ENCODE results near the gene PSAPL1. TPM values are rescaled to one million over a fixed set of nuclear protein-coding genes. Genes with fewer than 3 reads are reported as not detected.

The PSAPL1 gene
- total RNA-seq, 1 experiment from 2014 or later, result 0.05 TPM

DNA sequence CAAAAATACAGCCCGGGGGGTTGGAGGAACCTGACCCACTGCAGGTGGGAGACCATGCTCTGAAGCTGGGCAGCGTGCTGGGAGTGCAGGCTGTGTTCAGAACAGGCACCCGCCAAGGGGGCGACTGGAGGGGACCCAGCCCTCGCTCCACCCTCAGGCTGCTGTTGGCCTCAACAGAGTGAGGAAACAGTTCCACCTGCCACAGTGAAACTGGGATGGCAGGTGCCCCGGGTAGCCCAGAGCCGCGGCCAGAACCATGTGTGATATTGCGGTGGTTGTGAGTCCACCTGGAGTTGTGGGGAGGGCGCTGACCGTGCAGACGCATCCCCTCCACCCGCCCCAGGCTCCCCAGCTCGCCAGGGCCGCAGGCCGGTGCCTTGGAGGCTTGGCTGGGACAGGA lies 45.7 kb upstream of the PSAPL1 start:
- CTCF ChIA-PET, result no interaction called here
- Histone ChIP-seq H4K20me1 (ENCODE audit: insufficient read depth) (no peaks in the 10 kb centered on the region), H3K4me3 (replicated peaks in 1 of 2; ENCODE audit: low read depth in 1 of 2, low read length in 2 of 2) (no peak overlapping the region), H3K27ac (ENCODE audit: low read depth, low read length) (no peak overlapping the region), H3K79me2 (ENCODE audit: insufficient read depth, low read length) (no peaks in the 10 kb centered on the region), H3K4me2 (ENCODE audit: low read length) (no peak overlapping the region), H3K9me3 (ENCODE audit: control insufficient read depth in 1 of 2, insufficient read depth in 1 of 2, low read depth in 1 of 2, low read length in 2 of 2) (no peaks in the 10 kb centered on the region), H3K4me1 (ENCODE audit: control insufficient read depth in 1 of 2, insufficient read depth in 2 of 2, low read length in 2 of 2) (no peaks in the 10 kb centered on the region), H3K9me2 (ENCODE audit: insufficient read depth) (no peaks in the 10 kb centered on the region), H2AFZ (ENCODE audit: low read depth, low read length, poor library complexity, severe bottlenecking) (no peak overlapping the region), H3K9ac (ENCODE audit: low read length) (no peak overlapping the region), H3K36me3 (ENCODE audit: control insufficient read depth in 1 of 2, insufficient read depth in 2 of 2, low read length in 2 of 2) (no peaks in the 10 kb centered on the region), H3K27me3 (ENCODE audit: insufficient read depth, low read length) (0 out of 2 replicates have a peak, but pooled peaks cover 4% of the 10 kb centered on the region)
- RAD21 ChIA-PET (ENCODE audit: low non-redundant PET in 1 of 2, low total read pairs in 2 of 2, uncharacterized antibody in 2 of 2, unreplicated experiment in 2 of 2), result no interaction called here
- POLR2A ChIA-PET, result no interaction called here
- intact Hi-C loops (cut with micrococcal nuclease), result no loop called here
- ATAC-seq, result no peak
- no peak for TF ChIP-seq SIN3A (IDR thresholded peaks at IDR 0.05; ENCODE audit: low read depth)
- TF ChIP-seq CEBPB (IDR thresholded peaks at IDR 0.05; ENCODE audit: low read depth), result no peak
- TF ChIP-seq SP1 (IDR thresholded peaks at IDR 0.05; ENCODE audit: low read depth), result no peak
- no peak for TF ChIP-seq FOSL1 (IDR thresholded peaks at IDR 0.05; ENCODE audit: low read depth)
- no peak for TF ChIP-seq POLR2A (IDR thresholded peaks at IDR 0.05; ENCODE audit: borderline replicate concordance, extremely low read depth, insufficient read depth, insufficient read length)
- TF ChIP-seq ELF1 (IDR thresholded peaks at IDR 0.05; ENCODE audit: borderline replicate concordance, low read depth), result no peak
- no peak for TF ChIP-seq ZBTB33 (IDR thresholded peaks at IDR 0.05; ENCODE audit: extremely low read depth, insufficient replicate concordance, low read length)
- TF ChIP-seq ZNF274 (IDR thresholded peaks at IDR 0.05; ENCODE audit: low read depth, low read length), result no peak
- no peak for TF ChIP-seq YY1 (IDR thresholded peaks at IDR 0.05; ENCODE audit: extremely low read depth, insufficient replicate concordance, low read depth, low read length)
- TF ChIP-seq, protein P1, sequence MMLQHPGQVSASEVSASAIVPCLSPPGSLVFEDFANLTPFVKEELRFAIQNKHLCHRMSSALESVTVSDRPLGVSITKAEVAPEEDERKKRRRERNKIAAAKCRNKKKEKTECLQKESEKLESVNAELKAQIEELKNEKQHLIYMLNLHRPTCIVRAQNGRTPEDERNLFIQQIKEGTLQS (IDR thresholded peaks at IDR 0.05), result no peak
- no peak for DNase-seq (ENCODE audit: low read depth, low spot score)
- BruUV-seq (replicated peaks), result no TSS peak
